SH-SY5Y (cell line): ENCODE measurements around the gene CCSER1.

Source experiments
- GATA2 ChIP-seq: IDR thresholded peaks from 2 replicates; pipeline ENCODE4 v1.6.1; 2011; ENCODE audit warnings: mild to moderate bottlenecking, low read depth, low read length
- GATA3 ChIP-seq: IDR thresholded peaks from 2 replicates; pipeline ENCODE4 v1.6.1; 2011; ENCODE audit warnings: low read depth, mild to moderate bottlenecking, low read length, moderate library complexity

Gene CCSER1

DNA sequence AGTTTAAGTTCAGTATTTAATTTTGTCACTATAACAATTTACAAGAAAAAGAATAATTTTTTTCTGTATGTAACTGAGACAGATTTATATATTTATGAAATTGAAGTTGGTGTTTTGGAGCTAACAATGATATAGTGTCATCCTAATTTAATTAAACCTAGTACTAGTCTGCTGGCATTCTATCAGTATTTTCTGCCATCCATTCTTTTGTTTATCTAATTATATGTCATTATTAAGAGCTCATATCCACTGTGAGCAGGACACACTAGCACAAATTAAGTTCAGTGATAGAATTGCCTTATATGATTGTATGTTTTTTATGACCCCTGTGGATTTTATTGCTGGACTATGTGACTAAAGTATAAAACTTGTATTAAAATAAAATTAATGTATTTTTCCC, 996.5 kb downstream of the CCSER1 start:
- TF ChIP-seq GATA2, result no peak
- TF ChIP-seq GATA3, result no peak

DNA sequence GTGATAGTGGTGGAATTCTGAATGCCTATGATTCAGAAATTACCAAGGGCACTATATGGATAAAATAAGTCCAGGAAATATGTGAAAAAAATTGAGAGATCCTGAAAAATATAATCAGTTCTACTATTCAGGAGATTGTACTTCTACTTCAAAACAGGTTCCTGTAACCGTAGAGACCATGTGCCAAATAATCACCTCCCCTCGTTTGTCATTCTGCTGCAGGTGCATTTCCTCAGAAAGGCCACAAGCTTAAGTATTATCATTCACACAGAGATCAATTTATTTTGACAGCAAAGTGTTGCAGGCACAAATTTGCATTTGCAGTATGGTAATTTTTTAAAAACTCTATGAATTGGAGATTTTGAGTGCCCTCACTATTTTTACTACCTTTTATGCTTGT, 1000.0 kb downstream of the CCSER1 start:
- TF ChIP-seq GATA2 (no peak), GATA3 (no peak)

DNA sequence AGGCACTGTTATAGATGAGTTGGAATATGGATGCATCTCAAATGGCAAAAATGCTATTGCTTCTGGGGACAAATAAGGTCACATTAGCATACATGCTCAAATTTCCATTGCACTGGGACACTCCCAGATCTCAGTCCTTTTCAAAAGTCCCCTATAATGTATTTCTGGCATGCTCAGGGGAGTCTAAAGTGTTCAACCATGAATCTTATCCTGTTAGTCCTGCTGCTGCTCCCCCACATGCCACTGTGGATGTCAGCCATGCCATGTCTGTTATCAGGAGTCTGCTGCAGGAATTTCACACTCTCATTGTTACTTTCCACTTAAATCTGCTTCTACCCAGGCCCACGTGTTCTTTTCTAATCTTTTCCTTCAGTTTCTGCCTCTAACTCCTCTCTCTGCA, 1000.6 kb downstream of the CCSER1 start:
- TF ChIP-seq GATA3, result no peak
- TF ChIP-seq GATA2, result no peak

DNA sequence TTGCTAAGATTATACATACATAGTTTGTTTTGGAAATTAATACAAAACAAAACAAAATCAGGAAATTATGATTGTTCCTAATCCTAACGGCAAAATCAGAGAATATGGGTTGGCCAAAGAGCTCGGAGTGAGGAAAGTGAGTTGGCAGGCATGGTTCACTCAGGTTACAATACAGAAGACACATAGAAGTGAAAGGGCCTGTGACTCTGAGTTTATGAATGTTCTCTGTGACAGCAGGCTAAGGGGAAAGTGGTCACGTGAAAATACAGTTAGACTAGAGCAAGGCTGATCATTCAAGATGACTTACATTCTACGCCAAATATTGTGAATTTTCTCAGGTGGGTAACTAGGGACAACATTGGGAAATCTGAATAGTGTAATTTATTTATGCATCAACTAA, 1001.3 kb downstream of the CCSER1 start:
- TF ChIP-seq GATA2 (no peak), GATA3 (no peak)

DNA sequence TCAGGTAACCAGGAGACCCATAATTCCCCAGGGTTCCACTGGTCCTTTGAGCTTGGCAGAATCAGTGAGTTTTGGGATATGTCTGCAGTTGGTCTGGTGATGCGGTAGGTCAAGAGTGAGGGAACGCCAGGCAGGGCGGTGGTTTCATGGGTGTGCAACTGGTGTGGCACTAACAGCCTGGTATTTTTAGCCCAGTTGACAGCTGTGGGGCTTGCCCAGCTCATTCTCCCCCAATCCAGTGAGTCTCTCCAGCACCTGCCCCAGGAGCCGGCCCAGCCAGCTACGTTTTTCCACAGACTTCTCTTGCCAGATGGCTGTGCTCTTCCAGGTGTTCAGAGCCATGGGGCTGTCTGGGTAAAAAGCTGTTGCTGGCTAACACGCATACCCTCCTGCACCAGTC, 1019.9 kb downstream of the CCSER1 start:
- TF ChIP-seq GATA2 (no peak), GATA3 (no peak)

DNA sequence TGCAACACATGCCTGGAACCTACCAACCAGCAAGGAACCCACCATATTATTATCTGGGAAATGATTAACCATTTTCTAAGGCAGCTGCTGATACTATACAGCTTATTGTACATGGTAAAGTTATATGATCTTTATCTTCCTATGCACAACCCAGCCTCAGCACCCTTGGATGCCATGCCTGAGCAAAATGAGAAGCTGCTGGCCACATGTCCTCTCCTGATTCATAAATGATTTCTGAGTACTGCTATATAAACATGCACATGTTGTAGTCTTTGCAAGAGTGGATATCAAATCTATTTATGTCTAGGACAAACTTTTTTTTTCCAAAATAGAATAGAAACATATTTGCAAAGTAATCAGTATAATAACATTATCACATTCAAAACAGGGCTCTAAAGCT, 1043.6 kb downstream of the CCSER1 start:
- TF ChIP-seq GATA3 (no peak), GATA2 (no peak)

DNA sequence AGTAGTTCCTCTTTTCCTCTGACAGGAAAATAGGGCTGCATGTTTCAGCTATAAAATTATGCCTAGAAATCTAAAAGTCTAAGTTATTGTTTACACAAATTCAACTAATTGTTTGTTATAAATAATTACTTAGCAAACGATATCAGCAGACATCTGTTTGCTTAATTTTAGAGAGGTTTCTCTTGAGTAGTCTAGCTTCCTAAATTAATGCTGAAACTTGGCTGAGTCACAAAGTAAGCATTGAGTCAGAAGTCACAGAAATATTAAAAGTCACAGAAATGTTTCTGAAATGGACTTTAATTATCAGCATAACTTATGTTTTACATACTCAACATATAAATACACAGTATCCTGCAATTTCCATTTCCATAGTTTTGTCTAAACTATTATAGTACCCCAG, 1044.0 kb downstream of the CCSER1 start:
- no peak for TF ChIP-seq GATA3
- no peak for TF ChIP-seq GATA2

DNA sequence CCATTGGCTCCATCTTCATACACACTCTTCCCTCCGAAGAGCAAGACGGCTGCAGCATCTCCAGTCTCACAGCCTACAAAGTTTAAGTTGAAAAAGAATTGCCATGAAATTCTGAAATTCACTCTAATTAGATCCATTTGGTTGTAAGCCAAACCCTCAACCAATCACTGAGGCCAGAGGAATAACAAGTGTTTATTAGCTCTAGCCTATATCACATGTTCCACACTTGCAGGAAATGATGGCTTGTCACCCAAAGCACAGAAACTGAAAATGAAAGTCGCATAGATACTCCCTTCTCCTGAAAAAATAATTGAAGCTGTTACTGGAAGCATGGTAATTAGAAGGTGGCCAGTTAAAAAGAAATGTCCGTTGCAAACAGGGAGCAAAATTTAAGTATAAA, 1071.8 kb downstream of the CCSER1 start:
- TF ChIP-seq GATA3 (no peak), GATA2 (no peak)

DNA sequence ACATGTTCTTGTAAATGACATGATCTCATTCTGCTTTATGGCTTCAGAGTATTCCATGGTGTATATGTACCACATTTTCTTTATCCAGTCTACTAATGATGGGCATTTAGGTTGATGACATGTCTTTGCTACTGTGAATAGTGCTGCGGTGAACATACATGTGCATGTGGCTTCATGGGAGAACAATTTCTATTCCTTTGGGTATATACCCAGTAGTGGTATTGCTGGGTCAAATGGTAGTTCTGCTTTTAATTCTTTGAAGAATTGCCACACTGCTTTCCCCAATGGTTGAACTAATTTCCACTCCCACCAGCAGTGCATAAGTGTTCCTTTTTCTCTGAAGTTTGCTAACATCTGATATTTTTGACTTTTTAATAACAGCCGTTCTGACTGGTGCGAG, 1080.3 kb downstream of the CCSER1 start:
- TF ChIP-seq GATA3 (no peak), GATA2 (no peak)

DNA sequence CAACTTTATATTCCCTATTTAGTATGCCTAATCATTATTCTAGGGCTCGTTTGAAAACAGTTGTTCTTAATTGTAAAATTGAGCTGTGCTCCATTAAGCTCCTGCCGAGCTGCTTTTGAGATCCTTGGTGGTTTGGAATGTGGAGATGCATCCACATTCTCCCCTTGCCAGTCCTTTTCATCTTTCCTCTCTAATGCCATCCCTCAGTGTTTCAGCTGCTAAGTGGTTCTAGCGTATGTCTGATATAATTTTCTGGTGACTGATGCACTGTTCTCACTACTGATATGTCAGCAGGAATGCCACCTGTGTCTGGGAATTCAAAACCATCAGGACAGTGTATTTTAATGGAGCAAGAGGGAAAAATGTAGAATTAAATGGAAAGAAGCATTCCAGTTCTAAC, 1085.0 kb downstream of the CCSER1 start:
- no peak for TF ChIP-seq GATA2
- TF ChIP-seq GATA3, result no peak

DNA sequence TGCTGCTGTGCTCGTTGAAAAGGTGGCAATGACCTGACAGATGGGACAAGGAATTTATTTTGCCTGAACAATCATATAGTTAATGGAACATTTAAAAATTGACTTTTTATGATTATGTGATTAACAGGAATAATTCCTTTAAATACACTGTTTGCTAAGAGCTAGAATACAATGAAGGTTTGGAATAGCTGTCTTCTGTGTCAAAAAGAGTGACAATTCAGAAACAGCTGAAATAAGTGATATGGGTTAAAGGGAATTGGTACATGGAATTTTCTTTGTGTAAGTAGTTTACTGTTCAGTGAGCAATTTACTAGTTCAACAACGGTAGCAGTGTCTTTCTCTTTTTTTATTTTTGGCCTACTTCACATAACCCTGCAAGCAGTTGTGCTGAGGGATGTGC, 1093.1 kb downstream of the CCSER1 start:
- TF ChIP-seq GATA3 (no peak), GATA2 (no peak)

DNA sequence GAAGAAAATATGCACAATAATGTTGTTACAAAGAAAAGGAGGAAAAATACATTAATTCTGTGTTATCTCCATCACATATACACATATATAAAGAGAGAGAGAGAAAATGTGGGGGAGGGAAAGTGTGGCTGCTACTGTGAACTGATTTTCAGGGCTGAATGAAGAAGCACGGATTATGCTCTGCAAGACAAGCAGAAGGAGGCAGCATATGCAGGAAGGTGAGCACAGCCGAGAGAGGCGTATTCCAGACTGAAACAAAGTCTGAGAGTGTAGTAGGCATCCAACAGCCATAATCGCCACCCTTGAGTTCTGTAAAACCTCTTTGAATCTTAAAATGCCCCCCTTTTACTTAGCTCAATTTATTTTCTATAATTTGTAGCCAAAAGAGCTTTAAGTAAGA, 1094.8 kb downstream of the CCSER1 start:
- TF ChIP-seq GATA3, result no peak
- no peak for TF ChIP-seq GATA2

DNA sequence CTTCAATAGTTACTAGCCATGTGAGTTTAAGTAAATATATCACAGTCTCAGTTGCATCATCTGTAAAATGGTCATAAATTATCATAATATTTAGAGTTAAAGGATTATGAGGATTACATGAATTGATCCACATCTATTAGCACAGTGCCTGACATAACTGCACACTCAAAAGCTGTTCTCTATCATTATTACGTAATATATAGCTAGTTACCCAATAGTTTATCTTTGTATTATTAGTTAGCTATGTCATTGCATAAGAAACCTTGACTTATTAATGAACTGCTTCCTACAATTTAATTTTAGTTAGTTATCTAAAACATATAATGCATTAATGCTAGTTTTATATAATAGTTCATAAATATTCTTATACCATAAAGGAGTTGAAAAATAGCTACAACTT, 1099.7 kb downstream of the CCSER1 start:
- TF ChIP-seq GATA2 (no peak), GATA3 (no peak)

DNA sequence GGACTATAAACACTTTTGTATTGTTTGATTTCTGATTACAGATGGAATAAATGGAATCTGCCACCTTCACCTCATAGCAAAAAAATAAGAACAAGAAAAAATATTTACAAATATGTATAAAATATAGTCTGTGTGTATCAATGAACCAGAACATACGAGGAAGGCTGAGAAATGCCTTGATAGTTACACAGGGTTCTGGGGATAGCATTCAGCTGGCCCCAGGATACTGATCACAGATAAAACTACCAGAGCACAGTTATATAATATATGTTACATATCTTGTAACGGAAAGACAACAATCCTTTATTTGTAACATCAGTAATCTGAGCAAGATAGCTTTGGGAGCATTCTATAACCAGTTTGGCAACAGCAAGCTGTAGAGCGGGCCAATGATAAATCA, 1101.5 kb downstream of the CCSER1 start:
- TF ChIP-seq GATA2, result peak; percentile 60; the same call in 1 of the 2 replicates
- peak; percentile 57; the same call in 1 of the 2 replicates for TF ChIP-seq GATA3

DNA sequence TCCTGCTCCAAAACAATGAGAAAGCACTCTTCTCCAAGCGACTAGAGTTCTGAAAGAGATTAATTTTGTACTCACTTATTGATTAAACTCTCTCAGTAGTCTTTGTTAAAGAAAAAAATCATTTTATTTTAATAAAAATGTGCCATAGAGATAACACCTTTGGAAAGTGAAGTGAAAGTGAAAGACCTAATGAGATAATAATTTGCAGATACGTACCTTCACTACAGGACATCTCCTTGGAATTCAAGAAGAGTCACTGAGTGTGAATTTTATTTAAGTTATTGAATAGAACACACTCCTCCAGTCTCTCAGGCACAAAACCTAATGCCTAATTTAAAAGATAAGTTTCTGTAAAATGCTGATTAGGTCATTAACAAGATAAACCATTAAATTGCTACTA, 1106.0 kb downstream of the CCSER1 start:
- TF ChIP-seq GATA2 (no peak), GATA3 (no peak)

DNA sequence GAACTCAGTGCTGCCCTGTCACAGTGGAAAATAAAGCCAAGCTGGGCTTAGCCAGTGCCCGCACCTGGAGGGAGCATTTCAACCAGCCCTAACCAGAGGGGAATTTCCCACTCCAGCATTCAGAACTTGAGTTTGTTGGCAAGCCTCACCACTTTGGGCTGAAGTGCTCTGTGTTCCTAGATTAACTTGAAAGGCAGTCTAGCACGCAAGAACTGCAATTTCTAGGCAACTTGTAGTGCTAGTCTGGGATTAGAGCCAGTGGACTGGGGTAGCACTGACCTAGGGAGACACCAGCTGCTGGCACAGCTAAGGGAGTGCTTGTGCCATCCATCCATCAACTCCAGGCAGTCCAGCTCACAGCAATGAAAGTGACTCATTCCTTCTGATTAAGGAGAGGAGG, 1115.9 kb downstream of the CCSER1 start:
- TF ChIP-seq GATA3 (no peak), GATA2 (no peak)
